K562 (cell line): Measurements from ENCODE around the gene TUSC7. TPM values are rescaled to one million over a fixed set of nuclear protein-coding genes. Genes with fewer than 3 reads are reported as not detected.

ENCODE experiments used
- ATAC-seq: fragments of 200-7000 bp; cut with Tn5 transposase; 3 replicates; pipeline ENCODE4 v1.9.1; 2020; ENCODE audit warnings: moderate library complexity
- BruUV-seq: library from RNA; stranded (reverse); fragments of 400-500 nt; replicated peaks from 2 replicates; lab custom pipeline; 2021; lab: Mats Ljungman, UMichigan
- CTCF ChIA-PET: fragments of 300-600 bp; formaldehyde crosslinking; extraction: SDS; loops from one replicate; lab custom pipeline; 2021; ENCODE audit warnings: low intra/inter-chr PET ratio; lab: Yijun Ruan, JAX
- POLR2A ChIA-PET: fragments of 300-600, 350-650 bp; sonication (Branson Sonifier 250); formaldehyde crosslinking; extraction: SDS; loops from one replicate; lab custom pipeline; 2021; ENCODE audit warnings: antibody characterized with exemption, inconsistent platforms; lab: Yijun Ruan, JAX
- DNase-seq, 4 experiments: peaks; one replicate each; pipeline versions ENCODE4 v3.0.0 to v3.0.0-alpha.2; 2011 to 2018; ENCODE audit warnings: low spot score in 3 of 4, mixed read lengths in 3 of 4; ENCODE audit errors: extremely low read depth in 1 of 4
- FAIRE-seq: peaks from 2 replicates; lab custom pipeline; 2011; peaks lifted over from hg19 to GRCh38; lab: Jason Lieb, UNC
- H2AFZ ChIP-seq: 2 replicates; pipeline ENCODE4 v1.6.0; 2011; ENCODE audit warnings: low read depth, low read length, control low read depth, inconsistent platforms
- H3K27ac ChIP-seq: fragments of 200-600 bp; 3 replicates; pipeline ENCODE4 v1.8.0; 2011; ENCODE audit warnings: low read depth, mild to moderate bottlenecking, control low read depth, inconsistent platforms, low read length, moderate library complexity, mixed read lengths; ENCODE audit errors: extremely low read depth
- H3K27me3 ChIP-seq, 2 experiments: fragments of 300-600 bp in 1 of 2; 2 replicates in 1 of 2; 3 replicates in 1 of 2; pipeline versions ENCODE4 v1.6.0 to v1.8.0; 2011; ENCODE audit warnings: inconsistent platforms in 2 of 2, low read length in 2 of 2, mild to moderate bottlenecking in 1 of 2, mixed read lengths in 1 of 2, moderate library complexity in 1 of 2; ENCODE audit not compliant: control insufficient read depth in 2 of 2, insufficient read depth in 2 of 2
- H3K36me3 ChIP-seq: fragments of 300-600 bp; 3 replicates; pipeline ENCODE4 v1.8.0; 2011; ENCODE audit warnings: mild to moderate bottlenecking, low read length, inconsistent platforms; ENCODE audit not compliant: control insufficient read depth, insufficient read depth
- H3K4me1 ChIP-seq, 2 experiments: fragments of 200-600 bp in 1 of 2; replicated peaks in 1 of 2; 2 replicates in 1 of 2; 3 replicates in 1 of 2; pipeline versions ENCODE4 v1.5.1 to v1.8.0; 2011; ENCODE audit warnings: inconsistent platforms in 2 of 2, low read length in 2 of 2, mild to moderate bottlenecking in 1 of 2, mixed read lengths in 1 of 2, moderate library complexity in 1 of 2; ENCODE audit not compliant: control insufficient read depth in 2 of 2, insufficient read depth in 2 of 2
- H3K4me2 ChIP-seq: 2 replicates; pipeline ENCODE4 v1.6.1; 2011; ENCODE audit warnings: low read length, control low read depth, inconsistent platforms, mixed read lengths; ENCODE audit not compliant: insufficient read depth
- H3K4me3 ChIP-seq: fragments of 200-600 bp; sonication (generic), shearing (Covaris generic); 2 replicates; pipeline ENCODE4 v1.5.1; 2016; ENCODE audit warnings: control low read depth, inconsistent platforms
- H3K79me2 ChIP-seq: fragments of 200-600 bp; 3 replicates; pipeline ENCODE4 v1.8.0; 2011; ENCODE audit warnings: low read length, inconsistent platforms; ENCODE audit not compliant: control insufficient read depth, insufficient read depth
- H3K9ac ChIP-seq, 2 experiments: 2 replicates each; pipeline versions ENCODE4 v1.6.0 to v1.6.1; 2011; ENCODE audit warnings: low read depth in 2 of 2, low read length in 2 of 2, control low read depth in 1 of 2, inconsistent platforms in 1 of 2, mild to moderate bottlenecking in 1 of 2, mixed read lengths in 1 of 2; ENCODE audit not compliant: insufficient read depth in 1 of 2
- H3K9me1 ChIP-seq: one replicate; pipeline ENCODE4 v1.6.0; 2011; ENCODE audit warnings: inconsistent platforms, mild to moderate bottlenecking, low read length, moderate library complexity; ENCODE audit not compliant: control insufficient read depth, insufficient read depth
- H3K9me3 ChIP-seq: replicated peaks from 2 replicates; pipeline ENCODE4 v1.5.1; 2011; ENCODE audit warnings: low read depth, low read length, inconsistent platforms; ENCODE audit not compliant: control insufficient read depth, insufficient read depth
- H4K20me1 ChIP-seq: replicated peaks from 2 replicates; pipeline ENCODE4 v1.6.1; 2011; ENCODE audit warnings: low read length, inconsistent platforms, mixed read lengths; ENCODE audit not compliant: control insufficient read depth, insufficient read depth
- CBX2 ChIP-seq: fragments of 200-600 bp; sonication (generic); IDR thresholded peaks from one replicate; pipeline ENCODE4 v1.6.1; 2012; ENCODE audit warnings: mild to moderate bottlenecking, low read length, inconsistent platforms; ENCODE audit not compliant: insufficient read depth, poor library complexity, severe bottlenecking
- HDGF ChIP-seq: fragments of 450-650 bp; IDR thresholded peaks from 2 replicates; pipeline ENCODE4 v1.6.1; 2016
- NFE2 ChIP-seq: IDR thresholded peaks from 2 replicates; pipeline ENCODE4 v1.6.1; 2014; ENCODE audit warnings: antibody characterized with exemption, low read depth
- NR1H2 ChIP-seq: sonication (generic); formaldehyde crosslinking; IDR thresholded peaks from 2 replicates; pipeline ENCODE4 v1.4.0; 2020; ENCODE audit warnings: mild to moderate bottlenecking, missing genetic modification reagents
- PML ChIP-seq: IDR thresholded peaks from 2 replicates; pipeline ENCODE4 v1.6.1; 2012; ENCODE audit warnings: low read length, inconsistent platforms
- POLR2A ChIP-seq: fragments of 450-650 bp; conservative IDR thresholded peaks from 2 replicates; pipeline ENCODE4 v1.6.1; 2016
- RNF2 ChIP-seq: sonication (generic); IDR thresholded peaks from 2 replicates; pipeline ENCODE4 v1.6.1; 2016
- SAP30 ChIP-seq: fragments of 200-600 bp; sonication (generic); IDR thresholded peaks from 2 replicates; pipeline ENCODE4 v1.6.1; 2012; ENCODE audit warnings: borderline replicate concordance, low read depth, mild to moderate bottlenecking, moderate library complexity, low read length, control low read depth, inconsistent platforms; ENCODE audit not compliant: insufficient read depth, poor library complexity, severe bottlenecking
- ZBTB49 ChIP-seq: sonication (generic); formaldehyde crosslinking; IDR thresholded peaks from 2 replicates; pipeline ENCODE4 v1.8.0; 2022; ENCODE audit warnings: missing genetic modification reagents, mild to moderate bottlenecking, borderline replicate concordance
- ZFX ChIP-seq: sonication (generic); formaldehyde crosslinking; IDR thresholded peaks from 2 replicates; pipeline ENCODE4 v1.8.0; 2022; ENCODE audit warnings: mild to moderate bottlenecking, missing genetic modification reagents, moderate library complexity
- WGBS: fragments of 100-300 bp; shearing (Covaris generic); methylation state at CpG from one replicate; pipeline ENCODE4 v1.1.6; 2016; ENCODE audit warnings: low coverage, mixed read lengths; ENCODE audit not compliant: insufficient coverage; ENCODE audit errors: missing lambda C conversion rate; 5-methylcytosine and 5-hydroxymethylcytosine counted together
- in situ Hi-C: fragments of 300-500 bp; cut with MboI; formaldehyde crosslinking; loops from 4 replicates; pipeline ENCODE4 v1.15.0; 2018; ENCODE audit warnings: inconsistent platforms, mixed read lengths
- intact Hi-C: fragments of 100-400 bp; cut with micrococcal nuclease; formaldehyde crosslinking; loops from 2 replicates; pipeline ENCODE4 v1.14.2; 2022
- polyA plus RNA-seq, 8 experiments: library from polyadenylated mRNA; depleted of rRNA in 4 of 8; stranded (reverse) in 5 of 8; unstranded in 3 of 8; fragments of >200 nt; fragmentation: Nextera tagmentation in 2 of 8; fragmentation: Illumina TruSeq in 1 of 8; extraction: Ambion mirVana in 2 of 8; extraction: Trizol in 1 of 8; gene quantifications; 2 replicates each; pipeline versions ENCODE4 v1.2.1 to v1.2.3, GENCODE V29; 2011 to 2014; ENCODE audit warnings: inconsistent platforms in 1 of 8, missing spikeins in 1 of 8
- total RNA-seq, 7 experiments: library from RNA; depleted of rRNA in 6 of 7; stranded (reverse); fragments of >200 nt in 6 of 7; fragmentation: Illumina TruSeq in 2 of 7; extraction: Trizol in 2 of 7; gene quantifications; 2 replicates each; pipeline versions ENCODE4 v1.2.1 to v1.2.3, GENCODE V29; 2011 to 2021; ENCODE audit warnings: low replicate concordance in 1 of 7

TUSC7 gene
- total and polyA plus RNA-seq, 9 of the 15 experiments (the other 6 are each of a cell fraction or from before 2014, with no cell fraction given) = not detected

GRCh38 chr3:116716490-116716889 is 6.9 kb downstream of the TUSC7 start (continued):
- TF ChIP-seq ZBTB49 (CRISPR knock-in tag) (no peak), NR1H2 (CRISPR knock-in tag) (no peak), POLR2A (no peak)
- TF ChIP-seq, all 486 proteins: peak for 0

GRCh38 chr3:116717566-116717965 is 8.0 kb downstream of the TUSC7 start:
- 0% methylated on average over 1 of the region's 1 CpG for WGBS
- no peaks in the 10 kb centered on the region for H3K27me3 ChIP-seq
- POLR2A ChIA-PET = no interaction called here
- in situ Hi-C loops = no loop called here
- no peak for TF ChIP-seq NFE2
- TF ChIP-seq SAP30 = no peak
- no peak for TF ChIP-seq RNF2
- no peak for TF ChIP-seq HDGF
- no peak for TF ChIP-seq CBX2
- TF ChIP-seq ZFX (CRISPR knock-in tag) = no peak
- TF ChIP-seq PML = no peak
- TF ChIP-seq, all 486 proteins: peak for 0
- ATAC-seq (no peak), FAIRE-seq (no peak), DNase-seq (no peak)
- no peak overlapping the region for H2AFZ ChIP-seq
- no TSS peak for BruUV-seq
- H4K20me1 ChIP-seq = no peaks in the 10 kb centered on the region
- H3K9me3 ChIP-seq = no peaks in the 10 kb centered on the region; the same call in 1 of the 2 replicates
- H3K36me3 ChIP-seq = no peaks in the 10 kb centered on the region
- intact Hi-C loops = no loop called here
- no peak overlapping the region for H3K4me2 ChIP-seq
- H3K4me3 ChIP-seq = no peak overlapping the region
- no peak overlapping the region for H3K9ac ChIP-seq
- H3K27ac ChIP-seq = no peak overlapping the region
- no peaks in the 10 kb centered on the region for H3K79me2 ChIP-seq
- CTCF ChIA-PET = no interaction called here
- H3K4me1 ChIP-seq = no peaks in the 10 kb centered on the region
- no peaks in the 10 kb centered on the region for H3K9me1 ChIP-seq
